Measurements from ENCODE around the gene CC2D2A.

Gene CC2D2A

DNA sequence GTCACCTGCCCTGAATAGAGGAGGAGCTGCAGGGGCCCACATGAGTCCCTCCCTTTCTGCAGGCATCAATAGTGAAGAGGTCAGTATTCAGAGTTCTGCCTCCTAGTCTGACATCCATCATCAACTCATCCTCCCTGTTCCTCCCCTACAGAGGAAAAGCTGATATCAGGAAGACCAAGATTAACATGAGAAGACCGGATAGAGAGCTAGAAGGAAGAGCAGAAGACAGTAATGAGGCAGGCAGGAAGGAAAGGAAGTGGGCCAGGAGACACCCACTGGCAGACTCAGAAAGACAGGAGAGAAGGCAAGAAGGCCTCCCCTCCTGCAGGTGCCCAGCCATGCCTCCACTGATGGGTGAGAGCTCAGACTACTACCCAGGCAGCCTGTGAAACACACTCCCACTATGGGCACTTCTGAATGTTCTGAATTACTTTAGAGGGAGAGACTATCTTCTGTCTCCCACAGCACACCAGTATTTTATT lies 74.6 kb downstream of the CC2D2A start:
- H3K27me3 ChIP-seq (ENCODE audit: control insufficient read depth, insufficient read depth, low read length): no peaks in the 10 kb centered on the region
- H3K9ac ChIP-seq (ENCODE audit: low read length): no peak overlapping the region
- H3K4me1 ChIP-seq (ENCODE audit: control insufficient read depth, low read depth, low read length): peaks cover 20% of the 10 kb centered on the region
- H3K9me3 ChIP-seq (ENCODE audit: control insufficient read depth, low read depth, low read length): no peaks in the 10 kb centered on the region
- no peak overlapping the region for H3K27ac ChIP-seq (ENCODE audit: low read length)
- no peaks in the 10 kb centered on the region for H3K36me3 ChIP-seq (ENCODE audit: control insufficient read depth, low read depth, low read length)
- H3K4me3 ChIP-seq (ENCODE audit: low read length): peak overlapping the region; percentile 25

DNA sequence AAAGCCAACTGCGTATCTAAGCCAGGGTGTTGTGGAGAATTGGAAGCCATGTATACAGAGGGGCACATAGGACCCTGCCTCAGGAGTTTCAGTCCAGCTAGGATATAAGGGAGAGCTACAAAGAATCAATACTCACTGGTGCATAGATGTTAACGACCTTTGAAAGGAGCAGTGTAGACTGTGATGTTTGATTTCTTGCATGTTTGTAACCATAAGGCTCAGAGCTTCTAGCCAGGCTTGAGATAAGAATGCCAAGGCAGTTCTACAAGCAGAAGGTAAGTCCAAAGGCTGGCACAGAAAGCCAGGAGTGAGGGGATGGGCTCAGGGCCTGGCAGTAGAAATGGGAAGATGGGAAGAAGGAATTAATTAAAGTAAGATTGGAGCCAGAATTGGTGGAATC lies 75.7 kb downstream of the CC2D2A start:
- peaks cover 20% of the 10 kb centered on the region for H3K4me1 ChIP-seq (ENCODE audit: control insufficient read depth, low read depth, low read length)
- H3K27ac ChIP-seq (ENCODE audit: low read length): no peak overlapping the region
- H3K27me3 ChIP-seq (ENCODE audit: control insufficient read depth, insufficient read depth, low read length): no peaks in the 10 kb centered on the region
- H3K9me3 ChIP-seq (ENCODE audit: control insufficient read depth, low read depth, low read length): no peaks in the 10 kb centered on the region
- H3K4me3 ChIP-seq (ENCODE audit: low read length): no peak overlapping the region
- H3K9ac ChIP-seq (ENCODE audit: low read length): no peak overlapping the region
- no peaks in the 10 kb centered on the region for H3K36me3 ChIP-seq (ENCODE audit: control insufficient read depth, low read depth, low read length)

DNA sequence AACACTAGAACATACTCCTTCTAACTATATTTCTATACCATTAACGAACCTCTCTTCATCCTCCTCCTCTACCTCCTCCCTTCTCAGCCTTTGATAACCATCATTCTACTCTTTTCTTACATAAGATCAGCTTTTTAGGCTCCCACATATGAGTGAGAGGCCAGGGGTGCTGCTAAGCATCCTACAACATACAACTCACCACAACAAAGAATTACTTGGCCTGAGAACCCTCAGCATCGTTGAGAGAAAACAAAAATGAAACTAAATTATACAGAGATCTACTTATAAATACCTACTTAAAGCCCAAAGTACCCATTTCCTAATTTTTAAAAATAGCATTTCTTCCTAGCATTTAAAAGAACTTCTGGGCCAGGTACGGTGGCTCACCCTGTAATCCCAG lies 77.7 kb downstream of the CC2D2A start:
- Histone ChIP-seq H3K4me1 (ENCODE audit: control insufficient read depth, low read depth, low read length) (peaks cover 20% of the 10 kb centered on the region), H3K4me3 (ENCODE audit: low read length) (no peak overlapping the region), H3K9ac (ENCODE audit: low read length) (no peak overlapping the region), H3K27ac (ENCODE audit: low read length) (no peak overlapping the region), H3K27me3 (ENCODE audit: control insufficient read depth, insufficient read depth, low read length) (no peaks in the 10 kb centered on the region), H3K9me3 (ENCODE audit: control insufficient read depth, low read depth, low read length) (no peaks in the 10 kb centered on the region), H3K36me3 (ENCODE audit: control insufficient read depth, low read depth, low read length) (no peaks in the 10 kb centered on the region)

DNA sequence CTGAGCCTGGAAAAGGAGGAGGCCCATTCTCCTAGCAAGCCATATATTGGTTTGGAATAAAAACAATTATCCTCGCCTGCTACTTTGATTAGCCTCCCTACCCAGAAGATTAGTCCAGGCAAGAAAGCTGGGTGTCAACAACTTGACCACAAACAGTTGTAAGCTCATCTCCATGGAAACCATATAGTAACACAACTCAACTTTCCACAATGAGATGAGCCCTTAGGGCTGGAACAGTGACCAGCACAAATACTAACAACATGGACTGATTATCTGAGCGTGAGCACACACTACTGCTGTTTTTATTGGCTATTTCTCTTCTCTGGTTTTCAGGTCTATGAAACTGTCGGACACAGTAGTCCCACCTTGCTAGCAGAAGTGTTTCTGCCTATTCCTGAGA lies 80.8 kb downstream of the CC2D2A start:
- H3K4me3 ChIP-seq (ENCODE audit: low read length): no peak overlapping the region
- no peaks in the 10 kb centered on the region for H3K27me3 ChIP-seq (ENCODE audit: control insufficient read depth, insufficient read depth, low read length)
- H3K36me3 ChIP-seq (ENCODE audit: control insufficient read depth, low read depth, low read length): no peaks in the 10 kb centered on the region
- H3K9me3 ChIP-seq (ENCODE audit: control insufficient read depth, low read depth, low read length): no peaks in the 10 kb centered on the region
- H3K4me1 ChIP-seq (ENCODE audit: control insufficient read depth, low read depth, low read length): no peaks in the 10 kb centered on the region
- H3K9ac ChIP-seq (ENCODE audit: low read length): no peak overlapping the region
- no peak overlapping the region for H3K27ac ChIP-seq (ENCODE audit: low read length)

DNA sequence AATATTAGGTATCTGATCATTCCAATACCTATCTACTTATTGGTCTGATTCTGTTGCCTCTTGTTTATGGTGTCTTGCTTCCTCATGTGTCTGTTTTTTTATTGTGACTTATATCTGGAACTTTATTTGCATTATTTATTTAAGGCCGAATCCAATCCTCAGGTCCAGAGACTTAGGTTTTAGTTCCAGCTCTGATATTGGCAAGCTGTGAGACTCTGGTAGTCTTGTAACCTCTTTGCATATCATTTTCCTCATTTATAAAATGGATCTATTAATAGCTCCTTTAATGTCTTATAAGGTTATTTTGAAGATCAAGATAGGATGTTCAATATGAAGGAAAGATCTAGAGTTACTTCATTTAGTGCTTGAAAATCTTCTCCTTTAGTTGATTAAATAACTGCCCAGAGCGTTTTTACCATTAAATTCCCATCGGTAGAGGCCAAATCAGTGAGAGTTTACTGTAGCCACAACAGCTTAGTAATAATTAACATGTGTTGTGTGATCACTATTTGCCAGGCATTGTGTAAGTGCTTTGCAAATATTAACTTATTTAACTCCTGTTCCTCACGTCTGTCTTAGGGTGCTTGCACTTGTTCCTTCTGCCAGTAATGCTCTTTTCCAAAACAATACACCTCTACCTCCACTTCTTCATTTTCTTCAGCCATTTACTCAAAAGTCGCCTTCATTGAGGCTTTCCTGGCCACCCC lies 82.2 kb downstream of the CC2D2A start:
- no peaks in the 10 kb centered on the region for H3K4me1 ChIP-seq (ENCODE audit: control insufficient read depth, low read depth, low read length)

DNA sequence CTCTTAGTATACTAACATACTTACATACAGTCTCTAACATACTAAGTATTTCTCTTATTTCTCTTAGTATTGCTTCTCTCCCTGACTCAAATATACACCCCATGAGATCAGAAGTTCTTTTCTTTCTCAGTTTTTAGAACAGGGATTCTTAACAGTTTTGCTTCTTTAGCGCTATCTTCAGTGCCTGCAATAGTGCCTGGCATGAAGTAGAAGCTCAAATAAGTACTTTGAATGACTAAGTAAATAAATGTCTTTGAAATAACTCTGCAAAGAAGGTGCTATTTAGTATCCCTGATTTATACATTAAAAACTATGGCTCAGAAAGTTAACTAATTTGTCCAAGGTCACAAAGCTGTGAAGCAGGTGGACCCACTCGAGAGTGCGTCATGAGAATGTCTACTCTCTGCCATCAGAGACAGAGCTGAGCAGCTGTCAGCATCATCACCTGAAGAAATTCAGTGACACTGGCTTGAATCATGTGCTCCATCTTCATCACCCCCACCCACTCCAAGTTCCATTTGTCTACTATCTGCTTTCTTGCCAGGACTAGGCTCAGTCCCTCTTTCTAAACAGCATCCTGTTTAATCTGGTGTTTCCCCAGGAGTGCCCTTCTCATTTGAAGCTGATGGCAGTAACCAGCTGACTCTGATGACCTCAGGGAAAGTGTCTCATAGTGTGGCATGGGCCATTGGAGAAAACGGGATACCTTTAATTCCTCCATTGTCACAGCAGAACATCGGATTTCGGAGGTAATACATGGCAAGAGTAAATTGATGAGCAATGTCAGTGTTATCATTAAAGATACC lies 83.1 kb downstream of the CC2D2A start:
- H3K27me3 ChIP-seq (ENCODE audit: control insufficient read depth, insufficient read depth, low read length): no peaks in the 10 kb centered on the region
- H3K36me3 ChIP-seq (ENCODE audit: control insufficient read depth, low read depth, low read length): no peaks in the 10 kb centered on the region
- H3K4me3 ChIP-seq (ENCODE audit: low read length): no peak overlapping the region
- no peaks in the 10 kb centered on the region for H3K9me3 ChIP-seq (ENCODE audit: control insufficient read depth, low read depth, low read length)
- H3K27ac ChIP-seq (ENCODE audit: low read length): no peak overlapping the region
- no peaks in the 10 kb centered on the region for H3K4me1 ChIP-seq (ENCODE audit: control insufficient read depth, low read depth, low read length)
- no peak overlapping the region for H3K9ac ChIP-seq (ENCODE audit: low read length)

More for the DNA sequence above, 82.2 kb downstream of the CC2D2A start:
- Histone ChIP-seq H3K27ac (ENCODE audit: low read length) (no peak overlapping the region), H3K9me3 (ENCODE audit: control insufficient read depth, low read depth, low read length) (no peaks in the 10 kb centered on the region), H3K9ac (ENCODE audit: low read length) (no peak overlapping the region), H3K4me3 (ENCODE audit: low read length) (no peak overlapping the region), H3K27me3 (ENCODE audit: control insufficient read depth, insufficient read depth, low read length) (no peaks in the 10 kb centered on the region), H3K36me3 (ENCODE audit: control insufficient read depth, low read depth, low read length) (no peaks in the 10 kb centered on the region)

DNA sequence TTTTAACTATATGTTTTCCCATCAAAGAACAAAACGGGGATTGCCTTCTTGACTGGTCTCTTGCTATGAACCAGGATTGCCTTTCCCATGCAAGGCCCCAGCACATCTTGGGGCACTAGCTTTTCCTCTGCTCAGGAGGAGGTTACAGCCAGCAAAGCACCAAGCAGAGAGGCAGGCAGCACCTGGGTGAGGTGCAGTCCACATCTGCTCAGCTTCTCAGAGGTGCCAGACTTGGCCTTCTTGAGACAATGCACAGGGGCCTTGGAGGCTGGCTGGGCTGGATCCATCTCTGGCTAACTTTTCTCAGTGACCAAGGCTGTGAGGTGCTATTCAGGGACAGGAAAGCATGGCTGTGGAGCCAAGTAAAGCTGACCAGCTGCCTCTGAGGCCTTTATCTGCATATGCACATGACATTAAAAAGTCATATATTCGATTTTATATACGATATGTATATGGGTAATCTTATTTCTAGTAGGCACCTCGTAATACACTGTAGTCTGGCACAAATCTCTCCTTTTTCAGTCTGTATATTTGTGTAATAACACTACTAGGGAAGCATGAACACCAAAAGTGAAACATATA lies 86.9 kb downstream of the CC2D2A start:
- Histone ChIP-seq H3K4me3 (ENCODE audit: low read length) (no peak overlapping the region), H3K27ac (ENCODE audit: low read length) (no peak overlapping the region), H3K4me1 (ENCODE audit: control insufficient read depth, low read depth, low read length) (no peaks in the 10 kb centered on the region)

DNA sequence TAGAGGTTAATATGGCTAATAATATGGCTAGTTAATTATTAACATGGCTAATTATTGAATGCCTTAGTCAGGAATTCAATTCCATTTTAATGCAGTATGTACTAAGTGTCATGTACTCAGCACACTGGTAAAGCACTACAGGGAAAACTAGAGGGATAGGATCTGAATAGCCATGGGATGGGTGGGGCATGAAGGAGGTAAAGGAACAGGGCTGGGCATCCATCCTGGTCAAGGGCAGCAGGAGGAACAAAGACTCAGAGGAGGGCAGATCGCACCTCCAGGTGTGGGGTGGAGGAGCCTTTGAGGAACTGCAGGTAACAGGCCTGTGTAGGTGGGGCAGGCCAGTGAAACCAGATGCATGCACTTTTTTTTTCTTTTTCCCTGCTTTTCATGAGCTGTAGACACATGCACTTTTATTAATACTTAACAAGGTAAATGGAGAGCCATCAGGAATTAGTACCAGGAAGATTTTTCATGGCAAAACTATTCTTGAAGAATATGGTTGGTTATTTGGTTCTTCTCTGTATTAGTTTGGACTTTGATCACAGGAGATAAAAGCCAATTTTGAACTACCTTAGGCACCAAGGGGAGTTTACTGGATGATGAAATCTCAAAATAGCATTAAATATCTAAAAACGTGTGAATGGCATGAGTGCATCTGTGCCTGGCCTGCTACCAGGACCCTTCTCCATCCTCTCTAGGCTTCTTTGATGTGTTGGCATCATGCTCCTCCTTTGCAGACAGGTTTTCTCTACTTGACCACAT lies 88.3 kb downstream of the CC2D2A start:
- Histone ChIP-seq H3K9ac (ENCODE audit: low read length) (no peak overlapping the region), H3K27ac (ENCODE audit: low read length) (no peak overlapping the region), H3K27me3 (ENCODE audit: control insufficient read depth, insufficient read depth, low read length) (no peaks in the 10 kb centered on the region), H3K9me3 (ENCODE audit: control insufficient read depth, low read depth, low read length) (no peaks in the 10 kb centered on the region), H3K36me3 (ENCODE audit: control insufficient read depth, low read depth, low read length) (no peaks in the 10 kb centered on the region), H3K4me3 (ENCODE audit: low read length) (no peak overlapping the region), H3K4me1 (ENCODE audit: control insufficient read depth, low read depth, low read length) (no peaks in the 10 kb centered on the region)

More for the DNA sequence above, 86.9 kb downstream of the CC2D2A start:
- H3K27me3 ChIP-seq (ENCODE audit: control insufficient read depth, insufficient read depth, low read length): no peaks in the 10 kb centered on the region
- no peaks in the 10 kb centered on the region for H3K9me3 ChIP-seq (ENCODE audit: control insufficient read depth, low read depth, low read length)
- H3K36me3 ChIP-seq (ENCODE audit: control insufficient read depth, low read depth, low read length): no peaks in the 10 kb centered on the region
- no peak overlapping the region for H3K9ac ChIP-seq (ENCODE audit: low read length)

DNA sequence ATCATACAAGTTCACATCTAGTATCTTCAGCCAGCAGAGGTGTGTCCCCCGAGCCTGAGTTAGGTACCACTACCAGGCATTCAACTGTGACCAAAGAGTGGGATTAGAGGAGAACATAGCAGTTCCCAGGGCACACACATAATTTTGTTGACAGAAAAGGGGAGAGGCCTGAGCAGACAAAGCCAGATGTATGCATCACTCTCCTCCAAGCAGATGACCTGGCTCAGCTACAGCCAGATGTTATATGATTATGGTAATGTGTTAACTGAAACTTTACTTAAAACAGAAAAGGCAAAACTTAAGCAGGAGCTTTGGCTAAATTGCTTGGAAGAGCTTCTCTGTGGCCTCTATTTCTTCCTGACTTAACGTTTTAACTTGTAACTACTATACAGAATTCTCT lies 88.9 kb downstream of the CC2D2A start:
- Histone ChIP-seq H3K27ac (ENCODE audit: low read length) (no peak overlapping the region), H3K4me1 (ENCODE audit: control insufficient read depth, low read depth, low read length) (no peaks in the 10 kb centered on the region), H3K27me3 (ENCODE audit: control insufficient read depth, insufficient read depth, low read length) (no peaks in the 10 kb centered on the region), H3K9me3 (ENCODE audit: control insufficient read depth, low read depth, low read length) (no peaks in the 10 kb centered on the region), H3K36me3 (ENCODE audit: control insufficient read depth, low read depth, low read length) (no peaks in the 10 kb centered on the region), H3K9ac (ENCODE audit: low read length) (no peak overlapping the region), H3K4me3 (ENCODE audit: low read length) (no peak overlapping the region)

DNA sequence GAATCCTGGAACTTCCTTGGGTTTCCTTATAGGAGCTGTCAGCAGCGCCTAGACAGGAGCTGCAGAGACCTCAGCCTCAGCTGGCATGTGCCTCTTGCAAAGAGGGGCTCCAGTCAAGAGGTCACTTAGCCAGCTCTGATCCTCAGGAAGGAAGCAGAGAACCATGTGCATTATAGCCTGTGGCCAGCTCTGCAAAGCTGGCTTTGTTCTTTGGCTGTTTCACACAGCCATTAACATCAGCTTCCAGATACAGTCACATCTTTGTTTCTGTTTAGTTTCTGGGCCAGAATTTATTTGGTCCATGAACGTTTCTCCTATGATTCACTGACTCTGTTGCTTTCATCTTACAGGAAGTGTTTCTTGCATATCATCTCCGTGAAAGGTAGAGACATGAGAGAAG lies 92.4 kb downstream of the CC2D2A start:
- no peak overlapping the region for H3K27ac ChIP-seq (ENCODE audit: low read length)
- no peaks in the 10 kb centered on the region for H3K4me1 ChIP-seq (ENCODE audit: control insufficient read depth, low read depth, low read length)
- H3K9ac ChIP-seq (ENCODE audit: low read length): no peak overlapping the region
- H3K4me3 ChIP-seq (ENCODE audit: low read length): no peak overlapping the region
- H3K27me3 ChIP-seq (ENCODE audit: control insufficient read depth, insufficient read depth, low read length): no peaks in the 10 kb centered on the region
- no peaks in the 10 kb centered on the region for H3K9me3 ChIP-seq (ENCODE audit: control insufficient read depth, low read depth, low read length)
- no peaks in the 10 kb centered on the region for H3K36me3 ChIP-seq (ENCODE audit: control insufficient read depth, low read depth, low read length)

DNA sequence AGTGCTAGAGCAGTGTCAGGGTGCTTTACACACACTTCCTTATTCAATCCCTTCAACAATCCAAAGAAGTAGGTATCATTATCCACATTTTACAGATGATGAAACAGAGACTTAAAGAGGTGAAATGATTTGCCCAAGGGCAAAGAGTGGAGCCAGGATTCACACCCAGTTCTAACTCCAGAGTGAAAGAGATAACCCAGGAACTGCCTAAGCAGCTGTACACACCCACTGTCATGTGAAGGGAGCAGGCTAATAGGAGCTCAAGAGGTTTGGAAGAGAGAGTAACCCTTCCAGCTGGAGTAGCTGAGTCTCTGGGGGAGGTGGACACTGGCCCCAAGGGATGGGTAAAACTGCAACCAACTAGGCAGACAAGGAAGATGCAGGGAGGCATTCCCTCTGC lies 92.9 kb downstream of the CC2D2A start:
- Histone ChIP-seq H3K4me3 (ENCODE audit: low read length) (no peak overlapping the region), H3K27ac (ENCODE audit: low read length) (no peak overlapping the region), H3K4me1 (ENCODE audit: control insufficient read depth, low read depth, low read length) (no peaks in the 10 kb centered on the region), H3K27me3 (ENCODE audit: control insufficient read depth, insufficient read depth, low read length) (no peaks in the 10 kb centered on the region), H3K9me3 (ENCODE audit: control insufficient read depth, low read depth, low read length) (no peaks in the 10 kb centered on the region), H3K9ac (ENCODE audit: low read length) (no peak overlapping the region), H3K36me3 (ENCODE audit: control insufficient read depth, low read depth, low read length) (peaks cover under 1% of the 10 kb centered on the region)

Data from iPS-18a (cell line).